Spleen (tissue), 11 donors: ENCODE data around the gene EVL. TPM values are rescaled to one million over a fixed set of nuclear protein-coding genes. Genes with fewer than 3 reads are reported as not detected.

Experiments used
- DNase-seq: peaks from one replicate; pipeline ENCODE4 v3.0.0-alpha.2; 2020
- H3K27ac ChIP-seq, 8 donors: fragments of 200-600 bp; sonication (generic) in 7 of 8; 1 replicate in 4 of 8; 2 replicates in 4 of 8; pipeline versions ENCODE4 v1.5.0 to v1.8.0; 2016 to 2021; ENCODE audit warnings: inconsistent platforms in 4 of 8, mild to moderate bottlenecking in 4 of 8, moderate library complexity in 1 of 8
- H3K27me3 ChIP-seq, 7 donors: fragments of 200-600 bp; sonication (generic) in 6 of 7; replicated peaks in 1 of 7; 1 replicate in 4 of 7; 2 replicates in 3 of 7; pipeline versions ENCODE4 v1.5.0 to v1.8.0; 2016 to 2021; ENCODE audit warnings: inconsistent platforms in 3 of 7, mild to moderate bottlenecking in 1 of 7
- H3K36me3 ChIP-seq, 6 donors: fragments of 200-600 bp; sonication (generic) in 5 of 6; 1 replicate in 4 of 6; 2 replicates in 2 of 6; pipeline versions ENCODE4 v1.5.0 to v1.8.0; 2016 to 2021; ENCODE audit warnings: inconsistent platforms in 2 of 6
- H3K4me1 ChIP-seq, 6 donors: fragments of 200-600 bp; sonication (generic) in 5 of 6; 1 replicate in 3 of 6; 2 replicates in 3 of 6; pipeline versions ENCODE4 v1.5.0 to v1.8.0; 2016 to 2021; ENCODE audit warnings: inconsistent platforms in 3 of 6
- H3K4me3 ChIP-seq, 8 donors: fragments of 200-600 bp; sonication (generic) in 7 of 8; 1 replicate in 4 of 8; 2 replicates in 4 of 8; pipeline versions ENCODE4 v1.5.0 to v1.8.0; 2016 to 2021; ENCODE audit warnings: inconsistent platforms in 4 of 8, mild to moderate bottlenecking in 4 of 8, moderate library complexity in 2 of 8
- H3K9me3 ChIP-seq, 8 donors: fragments of 200-600 bp; sonication (generic) in 7 of 8; 1 replicate in 4 of 8; 2 replicates in 4 of 8; pipeline versions ENCODE4 v1.5.0 to v1.8.0; 2016 to 2021; ENCODE audit warnings: inconsistent platforms in 4 of 8
- CTCF ChIP-seq, 11 experiments: fragments of 200-600 bp in 7 of 11; fragments of 450-650 bp in 4 of 11; sonication (generic) in 4 of 11; IDR thresholded peaks in 8 of 11; conservative IDR thresholded peaks in 3 of 11; 1 replicate in 7 of 11; 2 replicates in 4 of 11; pipeline versions ENCODE4 v1.4.0 to v1.8.0; 2016 to 2021; ENCODE audit warnings: antibody characterized with exemption in 11 of 11, inconsistent platforms in 4 of 11, mild to moderate bottlenecking in 1 of 11
- POLR2A ChIP-seq, 3 donors: fragments of 450-650 bp; IDR thresholded peaks; one replicate each; pipeline ENCODE4 v1.5.1; 2017; ENCODE audit warnings: antibody characterized with exemption in 3 of 3, mild to moderate bottlenecking in 1 of 3
- POLR2AphosphoS5 ChIP-seq, 3 donors: sonication (generic); formaldehyde crosslinking; IDR thresholded peaks; one replicate each; pipeline ENCODE4 v1.5.1; 2017; ENCODE audit warnings: antibody characterized with exemption in 3 of 3
- WGBS, 5 donors: extraction: QIAGEN DNeasy Blood & Tissue Kit in 3 of 5; methylation state at CpG; one replicate each; pipeline versions ENCODE4 v1.1.5 to v1.1.7; 2013 to 2018; 5-methylcytosine and 5-hydroxymethylcytosine counted together
- intact Hi-C: fragments of 100-400 bp; cut with DNase I; formaldehyde crosslinking; loops from one replicate; pipeline ENCODE4 v1.15.0; 2023; ENCODE audit warnings: low total_unique reads
- polyA plus RNA-seq, 3 donors: library from polyadenylated mRNA; stranded (reverse); fragments of 200-250 nt; gene quantifications; one replicate each; pipeline ENCODE4 v1.2.1, GENCODE V29; 2013
- total RNA-seq, 7 donors: library from RNA; depleted of rRNA in 3 of 7; stranded (reverse); fragments of >200 nt in 3 of 7; fragmentation: NEBNext Ultra II Directional in 4 of 7; extraction: Animal tissue kit (Norgen Biotek cat#: 25700) in 4 of 7; gene quantifications; one replicate each; pipeline versions ENCODE4 v1.1.0 to v1.2.1, GENCODE V29; 2016 to 2021
- donor health status: healthy with polysubstance abuse.
- donor health status: DM: no; HTN: no; CAD: no; lungs with moderate emphysema.
- donor health status: DM: no; HTN: no; CAD: no.
- donor health status: Bipolar disorder and iron deficiency.
- donor health status: healthy.
- donor health status: DM: no; HTN: no; CAD: no.
- donor health status: DM: yes; HTN: yes; CAD: no.

The EVL gene
- total and polyA plus RNA-seq, 10 donors, result 169 to 336 (median 271) TPM

GRCh38 chr14:100108042-100108825 lies 43.0 kb downstream of the EVL start:
- H3K36me3 ChIP-seq, result peaks cover 0 to 96% (median 27%) of the 10 kb centered on the region in 6 donors
- no peak overlapping the region for H3K4me3 ChIP-seq
- TF ChIP-seq POLR2AphosphoS5 (IDR thresholded peaks at IDR 0.05) (peak; percentile 55 to 65 (median 58)), CTCF (IDR thresholded peaks at IDR 0.05 in 8 of 11, conservative IDR thresholded peaks at IDR 0.05 in 3 of 11) (peak; percentile 66 to 90 (median 83)), POLR2A (IDR thresholded peaks at IDR 0.05) (no peak)
- intact Hi-C loops, result loop anchor here (10.0 kb wide), 1 partner anchor 53 kb away; no protein-coding TSS in a partner anchor
- 35 to 44% (median 39%) methylated on average over 13 of the region's 13 CpGs for WGBS, 5 donors
- H3K27me3 ChIP-seq, result no peaks in the 10 kb centered on the region
- H3K9me3 ChIP-seq, result no peaks in the 10 kb centered on the region
- H3K27ac ChIP-seq, result peak overlapping the region in 5 of 8 donors; percentile 17 to 80 (median 70)
- peak; percentile 94 for DNase-seq
- peaks cover 33 to 81% (median 58%) of the 10 kb centered on the region in 6 donors for H3K4me1 ChIP-seq

GRCh38 chr14:100108840-100109593 lies 43.8 kb downstream of the EVL start:
- Histone ChIP-seq H3K27me3 (no peaks in the 10 kb centered on the region), H3K9me3 (no peaks in the 10 kb centered on the region), H3K4me3 (no peak overlapping the region), H3K27ac (peak overlapping the region in 3 of 8 donors; percentile 70 to 80 (median 72)), H3K4me1 (peaks cover 25 to 80% (median 50%) of the 10 kb centered on the region in 6 donors), H3K36me3 (peaks cover 0 to 96% (median 26%) of the 10 kb centered on the region in 6 donors)
- intact Hi-C loops, result loop anchor here (10.0 kb wide), 1 partner anchor 54 kb away; no protein-coding TSS in a partner anchor
- WGBS, 5 donors, result 85 to 95% (median 90%) methylated on average over 10 of the region's 10 CpGs
- no peak for TF ChIP-seq POLR2AphosphoS5 (IDR thresholded peaks at IDR 0.05)
- no peak for TF ChIP-seq POLR2A (IDR thresholded peaks at IDR 0.05)
- TF ChIP-seq CTCF (IDR thresholded peaks at IDR 0.05 in 8 of 11, conservative IDR thresholded peaks at IDR 0.05 in 3 of 11), result no peak
- DNase-seq, result no peak

GRCh38 chr14:100109594-100109955 lies 44.4 kb downstream of the EVL start:
- WGBS, 5 donors, result 91 to 100% (median 97%) methylated on average over 8 to 9 of the region's 9 CpGs
- H3K9me3 ChIP-seq, result no peaks in the 10 kb centered on the region
- H3K27ac ChIP-seq, result no peak overlapping the region
- intact Hi-C loops, result loop anchor here (10.0 kb wide), 1 partner anchor 55 kb away; no protein-coding TSS in a partner anchor
- TF ChIP-seq POLR2AphosphoS5 (IDR thresholded peaks at IDR 0.05) (no peak), POLR2A (IDR thresholded peaks at IDR 0.05) (no peak), CTCF (IDR thresholded peaks at IDR 0.05 in 8 of 11, conservative IDR thresholded peaks at IDR 0.05 in 3 of 11) (no peak)
- H3K4me3 ChIP-seq, result no peak overlapping the region
- H3K36me3 ChIP-seq, result peaks cover 0 to 96% (median 30%) of the 10 kb centered on the region in 6 donors
- peaks cover 20 to 77% (median 44%) of the 10 kb centered on the region in 6 donors for H3K4me1 ChIP-seq
- no peaks in the 10 kb centered on the region for H3K27me3 ChIP-seq
- no peak for DNase-seq
